Activated B cell treated with CpG ODN at 0.5 μM for 24 hours (primary cell): ENCODE measurements around the gene IL12RB1. TPM values are rescaled to one million over a fixed set of nuclear protein-coding genes. Genes with fewer than 3 reads are reported as not detected.

Experiments used
- ATAC-seq: fragments of 200-7000 bp; cut with Tn5 transposase; one replicate; pipeline ENCODE4 v1.10.0; 2021; ENCODE audit warnings: low read depth, mild to moderate bottlenecking, moderate library complexity
- CTCF ChIA-PET: fragments of 350-600 bp; sonication (Branson Sonifier 250); formaldehyde crosslinking; loops from one replicate; lab custom pipeline; 2021; ENCODE audit warnings: antibody characterized with exemption; lab: Charles Lee
- POLR2A ChIA-PET: fragments of 350-600 bp; sonication (Branson Sonifier 250); formaldehyde crosslinking; loops from one replicate; lab custom pipeline; 2021; ENCODE audit warnings: antibody characterized with exemption; lab: Charles Lee
- DNase-seq: peaks from one replicate; pipeline ENCODE4 v3.0.0; 2022
- H3K27ac Mint-ChIP-seq: one replicate; pipeline ENCODE4 v1.8.0; 2020; ENCODE audit warnings: mixed read lengths
- H3K27me3 Mint-ChIP-seq: one replicate; pipeline ENCODE4 v1.8.0; 2021; ENCODE audit warnings: mixed read lengths
- H3K36me3 Mint-ChIP-seq: one replicate; pipeline ENCODE4 v1.8.0; 2021; ENCODE audit warnings: low read depth, mixed read lengths
- H3K4me1 Mint-ChIP-seq: one replicate; pipeline ENCODE4 v1.8.0; 2021; ENCODE audit warnings: mixed read lengths
- H3K4me3 Mint-ChIP-seq: one replicate; pipeline ENCODE4 v1.8.0; 2020; ENCODE audit warnings: mild to moderate bottlenecking, mixed read lengths
- H3K9me3 Mint-ChIP-seq: one replicate; pipeline ENCODE4 v1.8.0; 2020; ENCODE audit warnings: mixed read lengths
- CTCF ChIP-seq: fragments of 200-600 bp; IDR thresholded peaks from one replicate; pipeline ENCODE4 v1.8.0; 2022; ENCODE audit warnings: antibody characterized with exemption, mild to moderate bottlenecking
- intact Hi-C: fragments of 100-400 bp; cut with micrococcal nuclease; formaldehyde crosslinking; loops from one replicate; pipeline ENCODE4 v1.15.1; 2024
- total RNA-seq: library from RNA; stranded (reverse); gene quantifications from 2 replicates; pipeline ENCODE4 v1.2.3, GENCODE V29; 2022

IL12RB1 gene
- total RNA-seq, 1 donor from 2014 or later: 20.9 TPM

DNA sequence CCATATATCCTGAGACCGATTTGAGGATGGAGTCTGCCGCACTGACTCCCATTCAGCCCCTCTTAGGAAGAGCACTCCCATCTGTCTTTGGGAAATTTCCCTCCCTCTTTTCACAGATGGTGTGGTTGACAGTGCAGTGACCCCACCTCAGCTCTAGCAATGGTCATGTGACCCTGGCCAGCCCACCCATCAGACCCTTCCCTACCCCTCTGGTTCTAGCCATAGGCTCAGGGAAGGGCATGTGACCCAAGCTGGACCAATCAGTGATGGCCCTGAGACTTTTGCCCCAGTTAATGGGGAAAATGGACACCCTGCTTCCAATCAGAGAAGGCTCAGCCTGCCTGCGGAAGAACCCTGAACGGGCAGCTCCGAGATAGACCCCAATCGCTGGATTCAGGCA, 26.3 kb downstream of the IL12RB1 start:
- H3K27me3 Mint-ChIP-seq: no peaks in the 10 kb centered on the region
- POLR2A ChIA-PET: interaction anchor here (0.6 to 9.3 kb wide), 3 partner anchors 51 to 66 kb away, joined by 3 to 190 read pairs (median 67); partner anchors contain the start of gene ARRDC2
- intact Hi-C loops: no loop called here
- peaks cover 12% of the 10 kb centered on the region for H3K36me3 Mint-ChIP-seq
- ATAC-seq (no peak), DNase-seq (no peak)
- TF ChIP-seq CTCF: no peak
- H3K4me3 Mint-ChIP-seq: no peak overlapping the region
- peaks cover 17% of the 10 kb centered on the region for H3K4me1 Mint-ChIP-seq
- no peak overlapping the region for H3K27ac Mint-ChIP-seq
- no peaks in the 10 kb centered on the region for H3K9me3 Mint-ChIP-seq
- CTCF ChIA-PET: interaction anchor here (1.4 to 7.5 kb wide), 2 partner anchors 53 kb away, joined by 3 to 91 read pairs; partner anchors contain the start of gene ARRDC2

DNA sequence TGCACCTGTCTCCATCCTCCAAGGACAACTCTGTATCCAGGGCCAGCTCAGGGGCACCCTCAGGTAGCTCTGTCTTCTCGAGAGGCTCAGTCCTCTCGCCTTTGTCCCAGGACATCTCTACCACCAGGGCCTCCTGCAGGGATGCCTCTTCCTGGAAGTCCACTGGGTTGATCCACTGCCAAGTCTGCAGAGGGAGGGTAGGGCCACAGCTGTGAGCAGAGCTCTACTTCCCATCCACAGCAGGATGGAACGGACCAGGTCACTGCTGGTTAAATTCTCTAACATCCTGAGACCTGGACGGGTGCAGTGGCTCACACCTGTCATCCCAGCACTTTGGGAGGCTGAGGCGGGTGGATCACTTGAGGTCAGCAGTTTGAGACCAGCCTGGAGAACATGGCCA, 26.8 kb downstream of the IL12RB1 start:
- intact Hi-C loops: loop anchor here (2.0 to 5.0 kb wide), 3 partner anchors 39 to 178 kb away; partner anchors contain the start of gene PIK3R2
- Mint-ChIP-seq H3K9me3 (no peaks in the 10 kb centered on the region), H3K4me3 (no peak overlapping the region), H3K27me3 (no peaks in the 10 kb centered on the region), H3K36me3 (peaks cover 10% of the 10 kb centered on the region), H3K4me1 (peaks cover 17% of the 10 kb centered on the region), H3K27ac (no peak overlapping the region)
- no peak for DNase-seq
- POLR2A ChIA-PET: interaction anchor here (0.6 to 9.3 kb wide), 6 partner anchors 37 to 65 kb away, joined by 3 to 190 read pairs (median 40); partner anchors contain the start of gene ARRDC2
- no peak for ATAC-seq
- CTCF ChIA-PET: interaction anchor here (1.7 to 7.5 kb wide), 3 partner anchors 36 to 122 kb away, joined by 5 to 91 read pairs (median 7); partner anchors contain the start of gene ARRDC2
- TF ChIP-seq CTCF: no peak

DNA sequence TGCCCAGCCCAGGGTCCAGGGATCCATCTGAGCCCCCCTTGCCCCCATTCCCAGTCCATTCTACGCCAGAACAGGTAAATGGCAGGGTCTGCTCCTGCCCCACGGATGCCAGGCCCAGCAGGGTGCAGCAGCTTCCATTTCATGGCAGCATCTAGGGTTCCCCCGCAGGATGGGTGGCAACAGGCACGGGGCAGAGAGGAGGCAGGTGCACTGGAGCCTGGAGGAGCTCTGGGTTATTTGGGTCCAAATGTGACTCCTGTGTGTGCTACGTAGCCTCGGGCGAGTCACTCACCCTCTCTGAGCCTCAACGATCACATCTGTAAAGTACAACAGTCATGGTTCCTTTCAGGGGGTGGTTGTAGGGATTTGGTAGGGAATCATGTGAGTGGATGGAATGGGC, 27.4 kb downstream of the IL12RB1 start:
- TF ChIP-seq CTCF: no peak
- peaks cover 17% of the 10 kb centered on the region for H3K4me1 Mint-ChIP-seq
- H3K36me3 Mint-ChIP-seq: peaks cover 10% of the 10 kb centered on the region
- no peaks in the 10 kb centered on the region for H3K9me3 Mint-ChIP-seq
- ATAC-seq (no peak), DNase-seq (no peak)
- no peak overlapping the region for H3K27ac Mint-ChIP-seq
- POLR2A ChIA-PET: interaction anchor here (0.6 to 9.3 kb wide), 9 partner anchors 14 to 121 kb away, joined by 3 to 190 read pairs (median 12); partner anchors contain the start of gene ARRDC2
- CTCF ChIA-PET: interaction anchor here (0.7 to 7.5 kb wide), 4 partner anchors 35 to 121 kb away, joined by 3 to 91 read pairs (median 6); partner anchors contain the start of gene ARRDC2
- intact Hi-C loops: loop anchor here (2.0 to 5.0 kb wide), 3 partner anchors 40 to 177 kb away; partner anchors contain the start of gene PIK3R2
- H3K27me3 Mint-ChIP-seq: no peaks in the 10 kb centered on the region
- no peak overlapping the region for H3K4me3 Mint-ChIP-seq

GRCh38 chr19:18058208-18059009, 28.3 kb downstream of the IL12RB1 start:
- Mint-ChIP-seq H3K36me3 (peaks cover 9% of the 10 kb centered on the region), H3K27me3 (no peaks in the 10 kb centered on the region), H3K4me3 (peak overlapping the region; percentile 58), H3K9me3 (no peaks in the 10 kb centered on the region), H3K27ac (peak overlapping the region; percentile 76), H3K4me1 (peaks cover 21% of the 10 kb centered on the region)
- ChIA-PET POLR2A (interaction anchor here (0.6 to 9.3 kb wide), 14 partner anchors 11 to 120 kb away, joined by 3 to 190 read pairs (median 6); partner anchors contain the start of genes ARRDC2 and IL12RB1), CTCF (interaction anchor here (0.7 to 7.5 kb wide), 10 partner anchors 13 to 120 kb away, joined by 3 to 91 read pairs (median 4); partner anchors contain the start of gene ARRDC2)
- intact Hi-C loops: loop anchor here (1.0 to 5.0 kb wide), 10 partner anchors 13 to 194 kb away; partner anchors contain the start of gene PIK3R2
- peak; percentile 88 for TF ChIP-seq CTCF
- DNase-seq (peak; percentile 81), ATAC-seq (peak; percentile 93)
